SU-DHL-6 (cell line): ENCODE measurements around the gene STK32B.
"Not testable (repeated sequence)": the region's sequence is repeated elsewhere in the genome, so short reads cannot be mapped to it uniquely, and the experiment has no call there.

ENCODE experiments used
- H2AFZ ChIP-seq: fragments of 200-600 bp; sonication (generic); 2 replicates; pipeline ENCODE4 v1.6.1; 2014; ENCODE audit warnings: low read depth, mild to moderate bottlenecking, moderate library complexity, mixed read lengths, antibody characterized with exemption, low read length; ENCODE audit not compliant: severe bottlenecking
- H3F3A ChIP-seq: fragments of 200-600 bp; shearing (Covaris generic); 2 replicates; pipeline ENCODE4 v1.6.0; 2016; ENCODE audit warnings: antibody characterized with exemption, mild to moderate bottlenecking; ENCODE audit not compliant: insufficient read depth
- H3K27ac ChIP-seq: fragments of 200-600 bp; sonication (generic); 2 replicates; pipeline ENCODE4 v1.5.1; 2016; ENCODE audit warnings: low read depth, mild to moderate bottlenecking, low read length, moderate library complexity, mixed read lengths
- H3K27me3 ChIP-seq: fragments of 200-600 bp; sonication (generic), shearing (Covaris generic); 2 replicates; pipeline ENCODE4 v1.6.0; 2014; ENCODE audit warnings: mild to moderate bottlenecking, low read length
- H3K36me3 ChIP-seq: fragments of 200-600 bp; sonication (generic); 2 replicates; pipeline ENCODE4 v1.6.1; 2014; ENCODE audit warnings: mild to moderate bottlenecking, low read length, mixed read lengths
- H3K4me2 ChIP-seq: fragments of 300-600, 200-600 bp; shearing (Covaris generic), sonication (generic); 2 replicates; pipeline ENCODE4 v1.6.0; 2014; ENCODE audit warnings: low read length, low read depth, mild to moderate bottlenecking; ENCODE audit not compliant: poor library complexity, severe bottlenecking
- H3K4me3 ChIP-seq: fragments of 200-600 bp; sonication (generic); 2 replicates; pipeline ENCODE4 v1.5.1; 2014; ENCODE audit warnings: antibody characterized with exemption, low read length, mild to moderate bottlenecking, mixed read lengths; ENCODE audit not compliant: insufficient read depth, poor library complexity, severe bottlenecking
- H3K79me2 ChIP-seq: fragments of 200-600 bp; sonication (generic); 2 replicates; pipeline ENCODE4 v1.6.1; 2014; ENCODE audit warnings: mild to moderate bottlenecking, low read length, moderate library complexity; ENCODE audit not compliant: insufficient read depth
- H3K9ac ChIP-seq: fragments of 200-600 bp; sonication (generic); 2 replicates; pipeline ENCODE4 v1.7.0; 2014; ENCODE audit warnings: mild to moderate bottlenecking, low read length
- H3K9me2 ChIP-seq: fragments of 200-600 bp; sonication (generic); replicated peaks from 2 replicates; pipeline ENCODE4 v1.6.1; 2014; ENCODE audit warnings: low read length; ENCODE audit not compliant: insufficient read depth
- H3K9me3 ChIP-seq: fragments of 200-600 bp; sonication (generic); 2 replicates; pipeline ENCODE4 v1.6.1; 2014; ENCODE audit warnings: low read length, mixed read lengths; ENCODE audit not compliant: insufficient read depth
- H4K20me1 ChIP-seq: fragments of 200-600 bp; sonication (generic); 2 replicates; pipeline ENCODE4 v1.6.1; 2014; ENCODE audit warnings: low read depth, mild to moderate bottlenecking, antibody characterized with exemption, low read length, moderate library complexity, mixed read lengths
- CTCF ChIP-seq: fragments of 200-600 bp; sonication (generic); IDR thresholded peaks from one replicate; pipeline ENCODE4 v1.5.1; 2017; ENCODE audit warnings: antibody characterized with exemption, mild to moderate bottlenecking, low read length, moderate library complexity; ENCODE audit not compliant: insufficient read depth, poor library complexity, severe bottlenecking
- EZH2phosphoT487 ChIP-seq: fragments of 200-600 bp; sonication (generic), shearing (Covaris generic); conservative IDR thresholded peaks from 2 replicates; pipeline ENCODE4 v1.6.1; 2018; ENCODE audit warnings: mild to moderate bottlenecking, antibody characterized with exemption, low read length, moderate library complexity, mixed read lengths

STK32B gene

GRCh38 chr4:5066101-5066500 lies 14.8 kb downstream of the STK32B start:
- Histone ChIP-seq H3K9me3 (no peaks in the 10 kb centered on the region), H2AFZ (no peak overlapping the region), H3K36me3 (no peaks in the 10 kb centered on the region), H3K4me2 (no peak overlapping the region), H3K79me2 (no peaks in the 10 kb centered on the region), H3F3A (no peaks in the 10 kb centered on the region), H3K27ac (no peak overlapping the region), H4K20me1 (no peaks in the 10 kb centered on the region), H3K27me3 (no peaks in the 10 kb centered on the region), H3K9me2 (no peaks in the 10 kb centered on the region), H3K4me3 (no peak overlapping the region), H3K9ac (no peak overlapping the region)
- TF ChIP-seq EZH2phosphoT487: no peak
- TF ChIP-seq CTCF: no peak

GRCh38 chr4:5066968-5067367 lies 15.7 kb downstream of the STK32B start:
- H3K9ac ChIP-seq, H3K9me2 ChIP-seq, H3F3A ChIP-seq, H3K27ac ChIP-seq, H3K4me2 ChIP-seq, H2AFZ ChIP-seq, H4K20me1 ChIP-seq, H3K27me3 ChIP-seq, H3K9me3 ChIP-seq, H3K4me3 ChIP-seq, H3K79me2 ChIP-seq, H3K36me3 ChIP-seq: not testable (repeated sequence)

- no peak for TF ChIP-seq EZH2phosphoT487
- TF ChIP-seq CTCF: no peak
- no peak overlapping the region for H3K4me3 ChIP-seq
These were observed 16.6 kb downstream of the STK32B start for GRCh38 chr4:5067908-5068307.

GRCh38 chr4:5069901-5070300 lies 18.6 kb downstream of the STK32B start:
- TF ChIP-seq CTCF (no peak), EZH2phosphoT487 (no peak)
- Histone ChIP-seq H3K4me2 (no peak overlapping the region), H3K4me3 (no peak overlapping the region), H2AFZ (no peak overlapping the region), H3K27me3 (no peaks in the 10 kb centered on the region), H3F3A (no peaks in the 10 kb centered on the region), H3K9me3 (no peaks in the 10 kb centered on the region), H4K20me1 (no peaks in the 10 kb centered on the region), H3K27ac (no peak overlapping the region), H3K36me3 (no peaks in the 10 kb centered on the region), H3K9ac (no peak overlapping the region), H3K79me2 (no peaks in the 10 kb centered on the region), H3K9me2 (no peaks in the 10 kb centered on the region)

More at GRCh38 chr4:5067908-5068307, 16.6 kb downstream of the STK32B start:
- H3K4me2 ChIP-seq: no peak overlapping the region
- no peak overlapping the region for H2AFZ ChIP-seq
- no peaks in the 10 kb centered on the region for H3K9me2 ChIP-seq
- no peaks in the 10 kb centered on the region for H3K27me3 ChIP-seq
- H3K36me3 ChIP-seq: no peaks in the 10 kb centered on the region
- H3K9ac ChIP-seq: no peak overlapping the region
- no peaks in the 10 kb centered on the region for H3K9me3 ChIP-seq
- no peaks in the 10 kb centered on the region for H3K79me2 ChIP-seq
- H4K20me1 ChIP-seq: no peaks in the 10 kb centered on the region
- no peak overlapping the region for H3K27ac ChIP-seq
- no peaks in the 10 kb centered on the region for H3F3A ChIP-seq
